A549 treated with Hydrocortisone at 1 μM for 4 hours (cell line): ENCODE data around the gene MCF2L2. TPM values are rescaled to one million over a fixed set of nuclear protein-coding genes. Genes with fewer than 3 reads are reported as not detected.

ENCODE experiments used
- total RNA-seq: library from RNA; stranded (reverse); fragments of 200-300 nt; extraction: Qiagen RNA extraction; gene quantifications from 5 replicates; pipeline ENCODE4 v1.2.3, GENCODE V29; 2022

Gene MCF2L2, protein sequence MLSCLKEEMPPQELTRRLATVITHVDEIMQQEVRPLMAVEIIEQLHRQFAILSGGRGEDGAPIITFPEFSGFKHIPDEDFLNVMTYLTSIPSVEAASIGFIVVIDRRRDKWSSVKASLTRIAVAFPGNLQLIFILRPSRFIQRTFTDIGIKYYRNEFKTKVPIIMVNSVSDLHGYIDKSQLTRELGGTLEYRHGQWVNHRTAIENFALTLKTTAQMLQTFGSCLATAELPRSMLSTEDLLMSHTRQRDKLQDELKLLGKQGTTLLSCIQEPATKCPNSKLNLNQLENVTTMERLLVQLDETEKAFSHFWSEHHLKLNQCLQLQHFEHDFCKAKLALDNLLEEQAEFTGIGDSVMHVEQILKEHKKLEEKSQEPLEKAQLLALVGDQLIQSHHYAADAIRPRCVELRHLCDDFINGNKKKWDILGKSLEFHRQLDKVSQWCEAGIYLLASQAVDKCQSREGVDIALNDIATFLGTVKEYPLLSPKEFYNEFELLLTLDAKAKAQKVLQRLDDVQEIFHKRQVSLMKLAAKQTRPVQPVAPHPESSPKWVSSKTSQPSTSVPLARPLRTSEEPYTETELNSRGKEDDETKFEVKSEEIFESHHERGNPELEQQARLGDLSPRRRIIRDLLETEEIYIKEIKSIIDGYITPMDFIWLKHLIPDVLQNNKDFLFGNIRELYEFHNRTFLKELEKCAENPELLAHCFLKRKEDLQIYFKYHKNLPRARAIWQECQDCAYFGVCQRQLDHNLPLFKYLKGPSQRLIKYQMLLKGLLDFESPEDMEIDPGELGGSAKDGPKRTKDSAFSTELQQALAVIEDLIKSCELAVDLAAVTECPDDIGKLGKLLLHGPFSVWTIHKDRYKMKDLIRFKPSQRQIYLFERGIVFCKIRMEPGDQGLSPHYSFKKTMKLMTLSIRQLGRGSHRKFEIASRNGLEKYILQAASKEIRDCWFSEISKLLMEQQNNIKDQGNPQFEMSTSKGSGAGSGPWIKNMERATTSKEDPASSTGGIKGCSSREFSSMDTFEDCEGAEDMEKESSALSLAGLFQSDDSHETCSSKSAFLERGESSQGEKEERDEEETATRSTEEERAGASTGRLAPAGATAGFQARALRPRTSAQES
- 0.13 to 0.22 TPM (median 0.18 TPM) in 5 replicates for total RNA-seq

DNA sequence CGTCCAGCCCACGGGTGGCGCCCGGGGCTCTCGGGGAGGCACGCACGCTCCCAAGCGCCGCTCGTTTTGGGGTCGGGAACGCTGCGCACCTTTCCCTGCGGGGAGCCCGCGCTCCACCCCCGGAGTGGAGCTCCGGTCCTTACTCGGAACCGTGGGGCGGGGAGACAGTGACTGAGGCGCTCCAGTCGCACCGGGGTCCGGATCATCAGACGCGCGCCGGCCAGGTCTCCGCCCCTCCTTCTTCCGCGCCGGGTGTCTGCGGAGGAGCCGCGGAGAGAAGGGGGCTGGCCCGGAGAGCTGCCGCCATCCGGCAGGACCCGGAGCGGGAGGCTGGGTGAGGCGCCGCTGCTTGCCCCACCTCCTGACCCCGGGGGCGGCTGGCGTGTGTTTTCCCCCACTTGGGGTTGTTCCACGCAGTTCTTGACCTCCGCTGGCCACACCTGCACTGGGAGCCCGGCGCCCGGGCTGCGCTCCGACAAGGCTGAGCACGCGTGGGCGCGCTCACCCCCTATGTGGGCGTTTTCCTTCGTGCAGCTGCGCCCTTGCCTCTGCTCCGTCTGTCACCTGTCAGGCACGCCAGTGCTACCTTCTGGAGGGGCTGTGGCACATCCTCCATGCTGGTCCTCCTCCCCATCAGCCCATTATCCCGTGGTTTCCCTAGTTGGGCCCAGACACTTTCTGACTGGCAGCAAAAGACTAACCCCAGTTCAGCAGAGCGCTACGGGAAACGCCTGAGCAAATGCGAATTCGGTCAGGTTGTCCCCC lies at the start of gene MCF2L2:
MCF2L2 (minus strand) TSS at position 173 of the 765 bp plus-strand sequence. CDS start 642 bp downstream, outside the sequence.

DNA sequence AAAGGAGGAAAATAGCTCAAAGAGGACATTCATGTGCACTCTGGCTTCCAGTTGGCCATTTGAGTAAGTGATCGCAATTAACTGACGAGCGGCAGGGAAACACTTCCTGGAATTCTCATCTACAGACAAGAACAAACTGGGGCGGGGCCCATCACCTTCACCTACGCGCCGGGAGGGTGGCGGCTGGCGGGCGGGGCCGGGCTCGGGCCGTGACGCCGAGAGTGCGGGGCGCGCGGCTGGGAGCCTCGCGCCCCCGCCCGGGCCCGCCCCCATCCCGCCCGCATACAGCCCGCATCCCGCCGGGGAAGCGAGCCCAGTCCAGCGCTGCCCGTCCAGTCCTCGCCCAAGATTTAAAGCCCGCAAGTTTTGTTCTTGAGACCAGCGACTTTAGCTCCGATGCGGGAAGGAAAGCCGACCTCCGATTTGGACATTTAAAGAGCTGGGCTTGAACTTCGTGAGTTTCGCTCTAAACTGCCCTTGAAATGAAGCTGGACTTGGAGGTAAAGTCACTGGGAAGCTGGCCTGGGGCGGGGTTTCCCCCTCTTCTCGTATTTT lies 175.4 kb downstream of the MCF2L2 start, which contains the start of gene B3GNT5:
B3GNT5 (plus strand) TSS at position 281 of the 555 bp plus-strand sequence. CDS start 16,546 bp downstream, outside the sequence.

Other genes starting within 250 kb of the MCF2L2 start
- 20.8 to 30.7 TPM (median 25.9 TPM) in 5 replicates for gene B3GNT5, start 175.4 kb downstream of the MCF2L2 start, total RNA-seq
- not detected in 5 replicates for gene KLHL6, start 127.1 kb upstream of the MCF2L2 start, total RNA-seq
- gene KLHL24, start 207.0 kb upstream of the MCF2L2 start, total RNA-seq: 5.5 to 9.2 TPM (median 6.7 TPM) in 5 replicates